ENCODE results near the gene PPP1R14D. TPM values are rescaled to one million over a fixed set of nuclear protein-coding genes. Genes with fewer than 3 reads are reported as not detected.
A peak's percentile ranks its signal among the peaks of the same experiment; 100 is the strongest.

PPP1R14D gene
- total RNA-seq, 2 experiments from 2014 or later: not detected

- Histone ChIP-seq H3K27ac (ENCODE audit: low read depth, low read length, poor library complexity, severe bottlenecking) (no peak overlapping the region), H4K20me1 (ENCODE audit: insufficient read depth, low read length) (no peaks in the 10 kb centered on the region), H3K9me2 (ENCODE audit: insufficient read depth, low read length) (no peaks in the 10 kb centered on the region), H3K4me2 (ENCODE audit: low read length) (no peak overlapping the region; the same call in 1 of the 2 replicates), H3K79me2 (ENCODE audit: insufficient read depth, low read depth, low read length) (no peaks in the 10 kb centered on the region), H3K4me1 (ENCODE audit: insufficient read depth, low read length, poor library complexity, severe bottlenecking) (peaks cover 25% of the 10 kb centered on the region), H3K4me3 (ENCODE audit: low read depth, low read length, poor library complexity, severe bottlenecking) (no peak overlapping the region), H2AFZ (ENCODE audit: low read length) (no peak overlapping the region), H3K9me3 (ENCODE audit: low read length) (no peaks in the 10 kb centered on the region), H3K36me3 (ENCODE audit: insufficient read depth, low read length) (no peaks in the 10 kb centered on the region)
- BruUV-seq (replicated peaks): no TSS peak
- TF ChIP-seq EZH2phosphoT487 (IDR thresholded peaks at IDR 0.05; ENCODE audit: borderline replicate concordance, low read depth, low read length) (no peak), CTCF (conservative IDR thresholded peaks at IDR 0.05; ENCODE audit: low read length) (no peak)
- intact Hi-C loops (cut with micrococcal nuclease; ENCODE audit: unreplicated experiment): no loop called here
- no peak for DNase-seq (ENCODE audit: low spot score)
- ChIA-PET CTCF (ENCODE audit: unreplicated experiment) (interaction anchor here (3.5 kb wide), 1 partner anchor 12 kb away, joined by 19 read pairs; no protein-coding TSS in a partner anchor), POLR2A (interaction anchor here (0.7 kb wide), 1 partner anchor 108 kb away, joined by 3 read pairs; no protein-coding TSS in a partner anchor)
Observed at GRCh38 chr15:40845511-40846284, 17.2 kb upstream of the PPP1R14D start.

DNA sequence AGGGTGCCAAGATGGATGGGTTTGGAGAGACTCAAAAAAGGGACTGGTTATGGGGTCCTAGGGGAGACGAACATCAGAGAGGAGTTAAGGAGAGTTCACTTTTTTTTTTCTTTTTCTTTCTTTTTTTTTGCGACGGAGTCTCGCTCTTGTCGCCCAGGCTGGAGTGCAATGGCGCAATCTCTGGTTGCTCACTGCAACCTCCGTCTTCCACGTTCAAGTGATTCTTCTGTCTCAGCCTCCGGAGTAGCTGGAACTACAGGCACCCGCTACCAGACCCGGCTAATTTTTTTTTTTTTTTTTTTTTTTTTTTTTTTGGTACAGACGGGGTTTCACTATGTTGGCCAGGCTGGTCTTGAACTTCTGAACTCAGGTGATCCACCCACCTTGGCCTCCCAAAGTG, 16.5 kb upstream of the PPP1R14D start:
- no TSS peak for BruUV-seq (replicated peaks)
- peaks cover 25% of the 10 kb centered on the region for H3K4me1 ChIP-seq (ENCODE audit: insufficient read depth, low read length, poor library complexity, severe bottlenecking)
- ChIA-PET POLR2A (interaction anchor here (0.6 kb wide), 1 partner anchor 29 kb away, joined by 5 read pairs; no protein-coding TSS in a partner anchor), CTCF (ENCODE audit: unreplicated experiment) (interaction anchor here (3.5 kb wide), 1 partner anchor 13 kb away, joined by 19 read pairs; no protein-coding TSS in a partner anchor)
- no peaks in the 10 kb centered on the region for H3K9me2 ChIP-seq (ENCODE audit: insufficient read depth, low read length)
- no peak for DNase-seq (ENCODE audit: low spot score)
- no peaks in the 10 kb centered on the region for H4K20me1 ChIP-seq (ENCODE audit: insufficient read depth, low read length)
- H3K4me2 ChIP-seq (ENCODE audit: low read length): peak overlapping the region; percentile 67; the same call in 1 of the 2 replicates
- H3K4me3 ChIP-seq (ENCODE audit: low read depth, low read length, poor library complexity, severe bottlenecking): no peak overlapping the region
- H3K27ac ChIP-seq (ENCODE audit: low read depth, low read length, poor library complexity, severe bottlenecking): no peak overlapping the region
- H3K9me3 ChIP-seq (ENCODE audit: low read length): no peaks in the 10 kb centered on the region
- TF ChIP-seq CTCF (conservative IDR thresholded peaks at IDR 0.05; ENCODE audit: low read length) (no peak), EZH2phosphoT487 (IDR thresholded peaks at IDR 0.05; ENCODE audit: borderline replicate concordance, low read depth, low read length) (no peak)
- H2AFZ ChIP-seq (ENCODE audit: low read length): no peak overlapping the region
- no peaks in the 10 kb centered on the region for H3K79me2 ChIP-seq (ENCODE audit: insufficient read depth, low read depth, low read length)
- no peaks in the 10 kb centered on the region for H3K36me3 ChIP-seq (ENCODE audit: insufficient read depth, low read length)
- intact Hi-C loops (cut with micrococcal nuclease; ENCODE audit: unreplicated experiment): no loop called here

DNA sequence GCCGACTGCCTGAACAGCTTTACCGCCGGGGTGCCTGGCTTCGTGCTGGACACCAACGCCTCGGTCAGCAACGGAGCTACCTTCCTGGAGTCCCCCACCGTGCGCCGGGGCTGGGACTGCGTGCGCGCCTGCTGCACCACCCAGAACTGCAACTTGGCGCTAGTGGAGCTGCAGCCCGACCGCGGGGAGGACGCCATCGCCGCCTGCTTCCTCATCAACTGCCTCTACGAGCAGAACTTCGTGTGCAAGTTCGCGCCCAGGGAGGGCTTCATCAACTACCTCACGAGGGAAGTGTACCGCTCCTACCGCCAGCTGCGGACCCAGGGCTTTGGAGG, 16.2 kb upstream of the PPP1R14D start:
- TF ChIP-seq CTCF (conservative IDR thresholded peaks at IDR 0.05; ENCODE audit: low read length) (no peak), EZH2phosphoT487 (IDR thresholded peaks at IDR 0.05; ENCODE audit: borderline replicate concordance, low read depth, low read length) (no peak)
- Histone ChIP-seq H3K36me3 (ENCODE audit: insufficient read depth, low read length) (no peaks in the 10 kb centered on the region), H3K4me2 (ENCODE audit: low read length) (peak overlapping the region; percentile 67), H3K27ac (ENCODE audit: low read depth, low read length, poor library complexity, severe bottlenecking) (no peak overlapping the region), H2AFZ (ENCODE audit: low read length) (peak overlapping the region; percentile 22; the same call in 1 of the 2 replicates), H3K9me3 (ENCODE audit: low read length) (no peaks in the 10 kb centered on the region), H3K4me3 (ENCODE audit: low read depth, low read length, poor library complexity, severe bottlenecking) (peak overlapping the region; percentile 27), H3K4me1 (ENCODE audit: insufficient read depth, low read length, poor library complexity, severe bottlenecking) (peaks cover 25% of the 10 kb centered on the region), H3K9me2 (ENCODE audit: insufficient read depth, low read length) (no peaks in the 10 kb centered on the region), H4K20me1 (ENCODE audit: insufficient read depth, low read length) (no peaks in the 10 kb centered on the region), H3K79me2 (ENCODE audit: insufficient read depth, low read depth, low read length) (no peaks in the 10 kb centered on the region)
- intact Hi-C loops (cut with micrococcal nuclease; ENCODE audit: unreplicated experiment): no loop called here
- CTCF ChIA-PET (ENCODE audit: unreplicated experiment): interaction anchor here (3.5 kb wide), 1 partner anchor 13 kb away, joined by 19 read pairs; no protein-coding TSS in a partner anchor
- DNase-seq (ENCODE audit: low spot score): no peak
- POLR2A ChIA-PET: interaction anchor here (0.6 kb wide), 1 partner anchor 29 kb away, joined by 5 read pairs; no protein-coding TSS in a partner anchor
- no TSS peak for BruUV-seq (replicated peaks)

All from OCI-LY7 (cell line).